Neural cell (in vitro differentiated cells): Measurements from ENCODE around the gene TBC1D24. TPM values are rescaled to one million over a fixed set of nuclear protein-coding genes. Genes with fewer than 3 reads are reported as not detected.

ENCODE experiments used
- H2AFZ ChIP-seq: fragments of 200-600, 300-800 bp; sonication (generic), shearing (Covaris generic); 2 replicates; pipeline ENCODE4 v1.6.0; 2014; ENCODE audit warnings: low read depth, mild to moderate bottlenecking, antibody characterized with exemption, low read length, moderate library complexity
- H3F3A ChIP-seq: fragments of 200-600 bp; shearing (Covaris generic); 2 replicates; pipeline ENCODE4 v1.6.1; 2016; ENCODE audit warnings: mild to moderate bottlenecking, moderate library complexity, mixed read lengths, antibody characterized with exemption, low read length; ENCODE audit not compliant: insufficient read depth, poor library complexity, severe bottlenecking
- H3K27ac ChIP-seq: fragments of 200-600, 300-800 bp; sonication (generic), shearing (Covaris generic); 2 replicates; pipeline ENCODE4 v1.5.1; 2014; ENCODE audit warnings: mild to moderate bottlenecking, low read length, moderate library complexity
- H3K27me3 ChIP-seq: fragments of 300-800, 200-600 bp; sonication (generic), shearing (Covaris generic); 2 replicates; pipeline ENCODE4 v1.6.0; 2014; ENCODE audit warnings: mild to moderate bottlenecking, low read depth, low read length, moderate library complexity; ENCODE audit not compliant: insufficient read depth
- H3K36me3 ChIP-seq: fragments of 300-800, 200-600 bp; sonication (generic), shearing (Covaris generic); 2 replicates; pipeline ENCODE4 v1.5.1; 2014; ENCODE audit warnings: mild to moderate bottlenecking, antibody characterized with exemption, low read length, moderate library complexity; ENCODE audit not compliant: insufficient read depth
- H3K4me2 ChIP-seq: fragments of 300-800, 200-600 bp; sonication (generic), shearing (Covaris generic); 2 replicates; pipeline ENCODE4 v1.6.0; 2014; ENCODE audit warnings: mild to moderate bottlenecking, low read length
- H3K4me3 ChIP-seq: fragments of 300-800, 200-600 bp; sonication (generic), shearing (Covaris generic); 2 replicates; pipeline ENCODE4 v1.5.1; 2014; ENCODE audit warnings: mild to moderate bottlenecking, low read length, moderate library complexity
- H3K79me2 ChIP-seq: fragments of 200-600 bp; shearing (Covaris generic); replicated peaks from 2 replicates; pipeline ENCODE4 v1.6.0; 2014; ENCODE audit warnings: mild to moderate bottlenecking, low read length, moderate library complexity; ENCODE audit not compliant: insufficient read depth
- H3K9ac ChIP-seq: fragments of 300-800, 200-600 bp; sonication (generic), shearing (Covaris generic); 2 replicates; pipeline ENCODE4 v1.6.1; 2016; ENCODE audit warnings: mild to moderate bottlenecking, low read length, mixed read lengths
- H3K9me2 ChIP-seq: fragments of 200-600 bp; shearing (Covaris generic); 2 replicates; pipeline ENCODE4 v1.6.1; 2016; ENCODE audit warnings: mild to moderate bottlenecking, low read length, mixed read lengths; ENCODE audit not compliant: insufficient read depth
- H3K9me3 ChIP-seq: fragments of 200-600, 300-800 bp; sonication (generic), shearing (Covaris generic); 2 replicates; pipeline ENCODE4 v1.6.1; 2016; ENCODE audit warnings: mild to moderate bottlenecking, mixed run types, low read length, moderate library complexity, mixed read lengths
- H4K20me1 ChIP-seq: fragments of 200-600 bp; shearing (Covaris generic); 2 replicates; pipeline ENCODE4 v1.6.1; 2016; ENCODE audit warnings: mild to moderate bottlenecking, mixed run types; ENCODE audit not compliant: insufficient read depth
- CTCF ChIP-seq: fragments of 450-650 bp; IDR thresholded peaks from 2 replicates; pipeline ENCODE4 v1.5.1; 2014; ENCODE audit warnings: antibody characterized with exemption, mild to moderate bottlenecking, moderate library complexity; ENCODE audit not compliant: poor library complexity, severe bottlenecking
- EP300 ChIP-seq: fragments of 450-650 bp; conservative IDR thresholded peaks from 2 replicates; pipeline ENCODE4 v1.6.1; 2014; ENCODE audit warnings: antibody characterized with exemption, mild to moderate bottlenecking, moderate library complexity; ENCODE audit not compliant: poor library complexity, severe bottlenecking
- EZH2 ChIP-seq: fragments of 200-600, 300-800 bp; shearing (Covaris generic), sonication (generic); IDR thresholded peaks from 2 replicates; pipeline ENCODE4 v1.6.1; 2014; ENCODE audit warnings: antibody characterized with exemption, low read length, borderline replicate concordance, mild to moderate bottlenecking; ENCODE audit not compliant: insufficient read depth, poor library complexity, severe bottlenecking
- MXI1 ChIP-seq: fragments of 450-650 bp; conservative IDR thresholded peaks from 2 replicates; pipeline ENCODE4 v1.6.1; 2014; ENCODE audit warnings: antibody characterized with exemption, mild to moderate bottlenecking; ENCODE audit not compliant: poor library complexity, severe bottlenecking
- POLR2AphosphoS5 ChIP-seq: IDR thresholded peaks from 2 replicates; pipeline ENCODE4 v1.6.1; 2012
- RAD21 ChIP-seq: fragments of 450-650 bp; conservative IDR thresholded peaks from 2 replicates; pipeline ENCODE4 v1.6.1; 2014; ENCODE audit warnings: antibody characterized with exemption, mild to moderate bottlenecking, moderate library complexity
- REST ChIP-seq: IDR thresholded peaks from 2 replicates; pipeline ENCODE4 v1.6.1; 2012; ENCODE audit warnings: borderline replicate concordance
- SMC3 ChIP-seq: fragments of 450-650 bp; conservative IDR thresholded peaks from 2 replicates; pipeline ENCODE4 v1.6.1; 2014; ENCODE audit warnings: antibody characterized with exemption, mild to moderate bottlenecking, moderate library complexity; ENCODE audit not compliant: poor library complexity
- TAF1 ChIP-seq: IDR thresholded peaks from 2 replicates; pipeline ENCODE4 v1.6.1; 2012; ENCODE audit warnings: low read depth
- polyA plus RNA-seq: library from polyadenylated mRNA; depleted of rRNA; stranded (reverse); fragments of >200 nt; gene quantifications from 2 replicates; pipeline ENCODE4 v1.2.3, GENCODE V29; 2014

The TBC1D24 gene
- polyA plus RNA-seq, 1 donor from 2014 or later: 27.1 TPM

- H3K9me2 ChIP-seq: no peaks in the 10 kb centered on the region
Measured at GRCh38 chr16:2426941-2427361, 48.0 kb upstream of the TBC1D24 start.

GRCh38 chr16:2427526-2427925, 47.4 kb upstream of the TBC1D24 start:
- no peaks in the 10 kb centered on the region for H3K9me3 ChIP-seq
- TF ChIP-seq REST (no peak), EZH2 (no peak), CTCF (no peak), SMC3 (no peak), POLR2AphosphoS5 (no peak), MXI1 (no peak), TAF1 (no peak), RAD21 (no peak), EP300 (no peak)
- H3K4me3 ChIP-seq: no peak overlapping the region
- H3K36me3 ChIP-seq: peaks cover 4% of the 10 kb centered on the region
- no peak overlapping the region for H3K9ac ChIP-seq
- no peak overlapping the region for H2AFZ ChIP-seq
- H3F3A ChIP-seq: no peaks in the 10 kb centered on the region
- no peak overlapping the region for H3K27ac ChIP-seq
- peaks cover 6% of the 10 kb centered on the region for H3K79me2 ChIP-seq
- H4K20me1 ChIP-seq: no peaks in the 10 kb centered on the region
- no peaks in the 10 kb centered on the region for H3K9me2 ChIP-seq
- no peak overlapping the region for H3K4me2 ChIP-seq
- H3K27me3 ChIP-seq: no peaks in the 10 kb centered on the region

More at GRCh38 chr16:2426941-2427361, 48.0 kb upstream of the TBC1D24 start:
- Histone ChIP-seq H4K20me1 (no peaks in the 10 kb centered on the region), H3K9me3 (no peaks in the 10 kb centered on the region), H3K4me3 (no peak overlapping the region), H2AFZ (no peak overlapping the region), H3K9ac (no peak overlapping the region), H3K79me2 (peaks cover 6% of the 10 kb centered on the region), H3K36me3 (no peaks in the 10 kb centered on the region), H3F3A (no peaks in the 10 kb centered on the region), H3K27me3 (no peaks in the 10 kb centered on the region), H3K4me2 (no peak overlapping the region), H3K27ac (no peak overlapping the region)
- no peak for TF ChIP-seq MXI1
- TF ChIP-seq RAD21: no peak
- TF ChIP-seq TAF1: no peak
- TF ChIP-seq EP300: no peak
- TF ChIP-seq SMC3: no peak
- no peak for TF ChIP-seq CTCF
- no peak for TF ChIP-seq EZH2
- TF ChIP-seq POLR2AphosphoS5: no peak
